ENCODE results near the gene ISG20.

The ISG20 gene

GRCh38 chr15:88658972-88659931 is 20.4 kb downstream of the ISG20 start:
- H3K9me3 ChIP-seq, result no peaks in the 10 kb centered on the region
- no peak overlapping the region for H3K4me3 ChIP-seq (ENCODE audit: low read depth in 1 of 2, low read length in 1 of 2)
- H3K4me1 ChIP-seq (ENCODE audit: control insufficient read depth in 1 of 2, insufficient read depth in 1 of 2, low read depth in 1 of 2, low read length in 1 of 2), result peaks cover 34 to 36% of the 10 kb centered on the region in 2 experiments
- H3K27me3 ChIP-seq, result no peaks in the 10 kb centered on the region
- H3K27ac ChIP-seq, result no peak overlapping the region
- TF ChIP-seq CTCF (IDR thresholded peaks at IDR 0.05), result no peak
- H3K36me3 ChIP-seq, result peaks cover 12% of the 10 kb centered on the region

DNA sequence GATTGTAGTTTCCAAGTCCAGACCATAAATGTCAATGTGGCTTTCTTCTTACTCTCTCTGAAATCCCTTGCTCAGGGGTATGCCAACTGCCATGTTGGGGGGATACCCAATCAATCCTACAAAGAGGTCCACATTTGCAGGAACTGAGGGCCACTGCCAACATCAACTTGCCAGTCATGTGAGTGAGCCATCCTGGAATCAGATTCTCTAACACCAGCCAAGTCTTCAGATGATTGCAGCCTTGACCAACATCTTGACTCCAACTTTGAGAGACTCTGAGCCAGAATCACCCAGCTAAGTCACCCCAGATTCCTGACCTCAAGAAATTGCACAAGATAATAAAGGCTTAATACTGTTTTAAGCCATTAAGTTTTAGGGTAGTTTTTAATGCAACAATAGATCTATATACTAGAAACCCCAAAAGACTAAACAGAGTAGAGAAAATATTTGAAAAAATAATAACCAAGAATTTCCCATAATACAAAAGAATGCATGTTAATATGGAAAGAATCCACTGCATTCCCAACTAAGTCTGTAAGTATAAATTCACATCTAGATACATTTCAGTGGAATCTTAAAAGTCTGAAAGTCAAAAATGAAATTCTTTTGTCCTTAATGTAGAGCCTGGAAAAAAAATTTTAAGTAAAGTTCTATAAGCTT is 22.4 kb downstream of the ISG20 start:
- Histone ChIP-seq H3K27me3 (no peaks in the 10 kb centered on the region), H3K36me3 (no peaks in the 10 kb centered on the region), H3K27ac (no peak overlapping the region), H3K9me3 (no peaks in the 10 kb centered on the region), H3K4me3 (ENCODE audit: low read depth in 1 of 2, low read length in 1 of 2) (no peak overlapping the region), H3K4me1 (ENCODE audit: control insufficient read depth in 1 of 2, insufficient read depth in 1 of 2, low read depth in 1 of 2, low read length in 1 of 2) (peaks cover 15 to 17% of the 10 kb centered on the region in 2 experiments)
- TF ChIP-seq CTCF (IDR thresholded peaks at IDR 0.05), result no peak

GRCh38 chr15:88661761-88662556 is 23.1 kb downstream of the ISG20 start:
- no peak overlapping the region for H3K4me3 ChIP-seq (ENCODE audit: low read depth in 1 of 2, low read length in 1 of 2)
- no peaks in the 10 kb centered on the region for H3K9me3 ChIP-seq
- H3K27ac ChIP-seq, result no peak overlapping the region
- no peak for TF ChIP-seq CTCF (IDR thresholded peaks at IDR 0.05)
- H3K27me3 ChIP-seq, result peaks cover 4% of the 10 kb centered on the region
- peaks cover 7 to 9% of the 10 kb centered on the region in 2 experiments for H3K4me1 ChIP-seq (ENCODE audit: control insufficient read depth in 1 of 2, insufficient read depth in 1 of 2, low read depth in 1 of 2, low read length in 1 of 2)
- H3K36me3 ChIP-seq, result no peaks in the 10 kb centered on the region

GRCh38 chr15:88663141-88663621 is 24.4 kb downstream of the ISG20 start:
- no peak overlapping the region for H3K27ac ChIP-seq
- no peaks in the 10 kb centered on the region for H3K4me1 ChIP-seq (ENCODE audit: control insufficient read depth in 1 of 2, insufficient read depth in 1 of 2, low read depth in 1 of 2, low read length in 1 of 2)
- H3K9me3 ChIP-seq, result no peaks in the 10 kb centered on the region
- H3K36me3 ChIP-seq, result no peaks in the 10 kb centered on the region
- TF ChIP-seq CTCF (IDR thresholded peaks at IDR 0.05), result no peak
- H3K27me3 ChIP-seq, result peaks cover 11% of the 10 kb centered on the region
- no peak overlapping the region for H3K4me3 ChIP-seq (ENCODE audit: low read depth in 1 of 2, low read length in 1 of 2)

GRCh38 chr15:88664151-88664778 is 25.4 kb downstream of the ISG20 start:
- Histone ChIP-seq H3K36me3 (no peaks in the 10 kb centered on the region), H3K27ac (no peak overlapping the region), H3K9me3 (no peaks in the 10 kb centered on the region), H3K4me3 (ENCODE audit: low read depth in 1 of 2, low read length in 1 of 2) (no peak overlapping the region), H3K4me1 (ENCODE audit: control insufficient read depth in 1 of 2, insufficient read depth in 1 of 2, low read depth in 1 of 2, low read length in 1 of 2) (no peaks in the 10 kb centered on the region), H3K27me3 (peaks cover 16% of the 10 kb centered on the region)
- no peak for TF ChIP-seq CTCF (IDR thresholded peaks at IDR 0.05)
